NCI-H460 (cell line): ENCODE measurements around the gene RCSD1. TPM values are rescaled to one million over a fixed set of nuclear protein-coding genes. Genes with fewer than 3 reads are reported as not detected.
"Not testable (repeated sequence)": the region's sequence is repeated elsewhere in the genome, so short reads cannot be mapped to it uniquely, and the experiment has no call there.

Experiments used
- DNase-seq: peaks from one replicate; pipeline ENCODE4 v3.0.0-alpha.2; 2016; ENCODE audit warnings: low read depth; ENCODE audit errors: extremely low read depth
- total RNA-seq: library from RNA; depleted of rRNA; stranded (reverse); fragments of >200 nt; shearing (Covaris generic); gene quantifications from 2 replicates; pipeline ENCODE4 v1.2.3, GENCODE V29; 2014

Gene RCSD1
- total RNA-seq, 1 experiment from 2014 or later = not detected

- no peak for DNase-seq
These were observed 80.8 kb downstream of the RCSD1 start for GRCh38 chr1:167710836-167711235.

GRCh38 chr1:167711797-167712196 lies 81.8 kb downstream of the RCSD1 start:
- no peak for DNase-seq

- no peak for DNase-seq
These were observed 83.5 kb downstream of the RCSD1 start for GRCh38 chr1:167713330-167714081.

- DNase-seq = no peak
These were observed 84.0 kb downstream of the RCSD1 start for GRCh38 chr1:167714098-167714438.

- DNase-seq = peak; percentile 90
These were observed 84.6 kb downstream of the RCSD1 start for GRCh38 chr1:167714439-167715156.

- peak; percentile 95 for DNase-seq
These were observed 85.3 kb downstream of the RCSD1 start for GRCh38 chr1:167715157-167715999.

GRCh38 chr1:167716000-167716271 lies 85.9 kb downstream of the RCSD1 start:
- no peak for DNase-seq

GRCh38 chr1:167717351-167717750 lies 87.3 kb downstream of the RCSD1 start:
- no peak for DNase-seq

GRCh38 chr1:167718914-167719691 lies 89.1 kb downstream of the RCSD1 start:
- no peak for DNase-seq

- DNase-seq = not testable (repeated sequence)
These were observed 89.8 kb downstream of the RCSD1 start for GRCh38 chr1:167719715-167720421.

GRCh38 chr1:167720965-167721616 lies 91.1 kb downstream of the RCSD1 start:
- DNase-seq = peak; percentile 58

- DNase-seq = peak; percentile 92
These were observed 91.7 kb downstream of the RCSD1 start, which contains the start of gene MPZL1 for GRCh38 chr1:167721617-167722151. Gene MPZL1 (plus strand): TSS chr1:167721982. CDS start chr1:167722152, 170 bp downstream.

- DNase-seq = peak; percentile 23
These were observed 92.3 kb downstream of the RCSD1 start for GRCh38 chr1:167722152-167722869.

GRCh38 chr1:167722870-167723251 lies 92.8 kb downstream of the RCSD1 start:
- no peak for DNase-seq

- no peak for DNase-seq
These were observed 93.8 kb downstream of the RCSD1 start for GRCh38 chr1:167723707-167724323.

- DNase-seq = no peak
These were observed 96.0 kb downstream of the RCSD1 start for GRCh38 chr1:167726008-167726407.

GRCh38 chr1:167728818-167729410 lies 98.9 kb downstream of the RCSD1 start:
- no peak for DNase-seq

- DNase-seq = no peak
These were observed 104.2 kb downstream of the RCSD1 start for GRCh38 chr1:167734227-167734626.
